Suppressor macrophage treated with lipopolysaccharide for 1 hour (primary cell): ENCODE data around the gene SLITRK2.

Experiments used
- DNase-seq, 3 donors: peaks; one replicate each; pipeline ENCODE4 v3.0.0-alpha.2; 2020 to 2022

Gene SLITRK2

GRCh38 chrX:145817331-145818185 lies at the start of gene SLITRK2:
TSS of gene SLITRK2 (plus strand) at chrX:145817829. CDS start at chrX:145822426, 4,597 bp downstream.
- no peak for DNase-seq

GRCh38 chrX:145773006-145773405 lies 44.6 kb upstream of the SLITRK2 start:
- DNase-seq, result no peak

- no peak for DNase-seq
These were observed 25.3 kb upstream of the SLITRK2 start for GRCh38 chrX:145792281-145792680.

GRCh38 chrX:145803508-145803907 lies 14.1 kb upstream of the SLITRK2 start:
- DNase-seq, result no peak

GRCh38 chrX:145813081-145813480 lies 4.5 kb upstream of the SLITRK2 start:
- no peak for DNase-seq

- no peak for DNase-seq
These were observed 871 bp upstream of the SLITRK2 start for GRCh38 chrX:145816601-145817315.

- no peak for DNase-seq
These were observed 821 bp downstream of the SLITRK2 start for GRCh38 chrX:145818186-145819113.

GRCh38 chrX:145820825-145821224 lies 3.2 kb downstream of the SLITRK2 start:
- no peak for DNase-seq

- no peak for DNase-seq
These were observed 3.8 kb downstream of the SLITRK2 start for GRCh38 chrX:145821291-145821897.

- no peak for DNase-seq
These were observed 4.4 kb downstream of the SLITRK2 start for GRCh38 chrX:145821898-145822571.

GRCh38 chrX:145823132-145823531 lies 5.5 kb downstream of the SLITRK2 start:
- DNase-seq, result no peak

- peak in 1 of 3 donors; percentile 2 for DNase-seq
These were observed 8.3 kb downstream of the SLITRK2 start for GRCh38 chrX:145825896-145826295.

GRCh38 chrX:145826466-145826865 lies 8.8 kb downstream of the SLITRK2 start:
- no peak for DNase-seq

- no peak for DNase-seq
These were observed 15.2 kb downstream of the SLITRK2 start for GRCh38 chrX:145832796-145833195.

- DNase-seq, result no peak
These were observed 22.9 kb downstream of the SLITRK2 start for GRCh38 chrX:145840531-145840930.

- no peak for DNase-seq
These were observed 25.7 kb downstream of the SLITRK2 start for GRCh38 chrX:145843146-145843904.

- DNase-seq, result no peak
These were observed 27.3 kb downstream of the SLITRK2 start for GRCh38 chrX:145844886-145845285.

- no peak for DNase-seq
These were observed 30.8 kb downstream of the SLITRK2 start for GRCh38 chrX:145848448-145848847.

- DNase-seq, result no peak
These were observed 31.2 kb downstream of the SLITRK2 start for GRCh38 chrX:145848857-145849256.

- DNase-seq, result no peak
These were observed 35.6 kb downstream of the SLITRK2 start for GRCh38 chrX:145853181-145853580.

GRCh38 chrX:145856181-145856580 lies 38.6 kb downstream of the SLITRK2 start:
- no peak for DNase-seq
